B cell (primary cell): ENCODE results near the gene PTBP3. TPM values are rescaled to one million over a fixed set of nuclear protein-coding genes. Genes with fewer than 3 reads are reported as not detected.

Experiments
- ATAC-seq: fragments of 200-7000 bp; cut with Tn5 transposase; one replicate; pipeline ENCODE4 v1.10.0; 2021; ENCODE audit warnings: low read depth, mild to moderate bottlenecking, moderate number of reproducible peaks, moderate library complexity
- CTCF ChIA-PET: fragments of 350-600 bp; sonication (Branson Sonifier 250); formaldehyde crosslinking; loops from one replicate; lab custom pipeline; 2021; ENCODE audit warnings: antibody characterized with exemption, inconsistent platforms; lab: Charles Lee
- POLR2A ChIA-PET: fragments of 350-600 bp; sonication (Branson Sonifier 250); formaldehyde crosslinking; loops from one replicate; lab custom pipeline; 2021; ENCODE audit warnings: antibody characterized with exemption; lab: Charles Lee
- DNase-seq: peaks from one replicate; pipeline ENCODE4 v3.0.0; 2013
- H2AFZ ChIP-seq: 2 replicates; pipeline ENCODE4 v1.6.1; 2012; ENCODE audit warnings: mild to moderate bottlenecking, low read depth, low read length; ENCODE audit not compliant: insufficient read depth, poor library complexity, severe bottlenecking
- H3K27ac ChIP-seq, 2 donors: 1 replicate in 1 of 2; 2 replicates in 1 of 2; pipeline ENCODE4 v1.5.1; 2012 to 2013; ENCODE audit warnings: low read length in 2 of 2, mild to moderate bottlenecking in 2 of 2, moderate library complexity in 1 of 2
- H3K27me3 ChIP-seq, 4 experiments: fragments of 200-600 bp in 1 of 4; sonication (generic) in 1 of 4; replicated peaks in 1 of 4; 1 replicate in 2 of 4; 2 replicates in 2 of 4; pipeline versions ENCODE4 v1.6.1 to v1.7.0; 2013 to 2016; ENCODE audit warnings: low read length in 3 of 4, mild to moderate bottlenecking in 2 of 4, mixed read lengths in 1 of 4, moderate library complexity in 1 of 4; ENCODE audit not compliant: insufficient read depth in 4 of 4, control insufficient read depth in 3 of 4; ENCODE audit errors: control extremely low read depth in 1 of 4
- H3K36me3 ChIP-seq, 2 experiments: replicated peaks in 1 of 2; 1 replicate in 1 of 2; 2 replicates in 1 of 2; pipeline versions ENCODE4 v1.6.1 to v1.7.1; 2013; ENCODE audit warnings: low read length in 1 of 2; ENCODE audit not compliant: insufficient read depth in 2 of 2, control insufficient read depth in 1 of 2; ENCODE audit errors: control extremely low read depth in 1 of 2, extremely low read depth in 1 of 2
- H3K4me1 ChIP-seq, 2 donors: fragments of 200-600 bp in 1 of 2; sonication (generic) in 1 of 2; 1 replicate in 1 of 2; 2 replicates in 1 of 2; pipeline versions ENCODE4 v1.5.1 to v1.6.1; 2013 to 2017; ENCODE audit warnings: low read length in 2 of 2; ENCODE audit not compliant: control insufficient read depth in 2 of 2, insufficient read depth in 2 of 2
- H3K4me2 ChIP-seq: replicated peaks from 2 replicates; pipeline ENCODE3; 2012; ENCODE audit warnings: mild to moderate bottlenecking, low read depth, low read length; ENCODE audit not compliant: poor library complexity, severe bottlenecking
- H3K4me3 ChIP-seq, 5 experiments: fragments of 200-600 bp in 1 of 5; sonication (generic) in 1 of 5; 1 replicate in 3 of 5; 2 replicates in 2 of 5; pipeline versions ENCODE4 v1.5.1 to v1.7.0; 2011 to 2016; ENCODE audit warnings: low read length in 4 of 5, mild to moderate bottlenecking in 4 of 5, low read depth in 2 of 5, control low read depth in 1 of 5, moderate library complexity in 1 of 5; ENCODE audit not compliant: insufficient read depth in 1 of 5; ENCODE audit errors: control extremely low read depth in 1 of 5, extremely low read depth in 1 of 5
- H3K79me2 ChIP-seq: fragments of 200-600 bp; sonication (generic); one replicate; pipeline ENCODE4 v1.6.0; 2016; ENCODE audit warnings: low read length; ENCODE audit not compliant: control insufficient read depth, insufficient read depth
- H3K9ac ChIP-seq: fragments of 200-600 bp; sonication (generic); 2 replicates; pipeline ENCODE4 v1.6.1; 2017; ENCODE audit warnings: mild to moderate bottlenecking, low read length, moderate library complexity
- H3K9me3 ChIP-seq, 3 donors: one replicate each; pipeline versions ENCODE4 v1.6.1 to v1.7.1; 2013; ENCODE audit warnings: low read length in 2 of 3; ENCODE audit not compliant: control insufficient read depth in 2 of 3, insufficient read depth in 1 of 3; ENCODE audit errors: control extremely low read depth in 1 of 3
- H4K20me1 ChIP-seq: 2 replicates; pipeline ENCODE4 v1.6.0; 2012; ENCODE audit warnings: mild to moderate bottlenecking, low read length; ENCODE audit not compliant: insufficient read depth, control insufficient read depth, poor library complexity, severe bottlenecking
- H3K27ac Mint-ChIP-seq: one replicate; pipeline ENCODE4 v1.8.0; 2021; ENCODE audit warnings: mixed read lengths
- H3K27me3 Mint-ChIP-seq: one replicate; pipeline ENCODE4 v1.8.0; 2021; ENCODE audit warnings: mixed read lengths
- H3K4me1 Mint-ChIP-seq: one replicate; pipeline ENCODE4 v1.8.0; 2021; ENCODE audit warnings: mixed read lengths
- H3K4me3 Mint-ChIP-seq: one replicate; pipeline ENCODE4 v1.8.0; 2021; ENCODE audit warnings: mixed read lengths
- H3K9me3 Mint-ChIP-seq: one replicate; pipeline ENCODE4 v1.8.0; 2022; ENCODE audit warnings: mixed read lengths; ENCODE audit not compliant: insufficient read depth
- EZH2 ChIP-seq: IDR thresholded peaks from 2 replicates; pipeline ENCODE4 v1.6.1; 2012; ENCODE audit warnings: borderline replicate concordance, low read depth, mild to moderate bottlenecking, moderate library complexity, low read length; ENCODE audit not compliant: insufficient read depth, poor library complexity, severe bottlenecking
- WGBS: methylation state at CpG from one replicate; pipeline ENCODE4 v1.1.5; 2013; ENCODE audit warnings: missing lambda C conversion rate; ENCODE audit not compliant: insufficient coverage; 5-methylcytosine and 5-hydroxymethylcytosine counted together
- intact Hi-C: fragments of 100-400 bp; cut with micrococcal nuclease; formaldehyde crosslinking; loops from one replicate; pipeline ENCODE4 v1.10.0; 2022
- polyA plus RNA-seq: library from polyadenylated mRNA; depleted of rRNA; stranded (reverse); fragments of >200 nt; gene quantifications from 2 replicates; pipeline ENCODE4 v1.2.3, GENCODE V29; 2012
- total RNA-seq, 2 donors: library from RNA; stranded (reverse); fragments of 120-200 nt in 1 of 2; gene quantifications; 1 replicate in 1 of 2; 2 replicates in 1 of 2; pipeline versions ENCODE4 v1.2.3 to v1.2.4, GENCODE V29; 2013 to 2022
- TF ChIP-seq, protein P1 (sequence below): fragments of 200-600 bp; IDR thresholded peaks from one replicate; pipeline ENCODE4 v1.8.0; 2022; ENCODE audit warnings: antibody characterized with exemption, mild to moderate bottlenecking

PTBP3 gene
- total and polyA plus RNA-seq, 2 donors (not counting 1 experiment from before 2014, with no cell fraction given): 22.8 to 133 TPM

DNA sequence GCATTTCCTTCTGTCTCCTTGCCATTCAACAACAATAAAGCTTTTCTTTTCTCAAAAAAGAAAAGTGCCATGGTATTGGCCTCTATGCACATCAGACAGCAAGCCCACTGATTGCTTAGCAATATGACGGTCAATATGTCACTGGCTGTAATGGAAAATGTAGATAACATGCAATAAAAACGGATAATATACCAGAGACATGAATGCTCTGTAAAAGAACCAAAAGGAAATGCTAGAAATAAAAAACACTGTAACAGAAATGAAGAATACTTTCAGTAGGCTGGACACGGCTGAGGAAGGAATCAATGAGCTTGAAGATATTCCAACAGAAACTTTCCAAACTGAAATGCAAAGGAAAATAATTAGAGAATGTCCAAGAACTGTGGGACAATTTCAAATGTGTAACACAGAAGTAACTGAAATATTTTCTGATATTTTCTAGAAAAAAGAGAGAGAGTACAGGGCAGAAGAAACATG lies 10.0 kb downstream of the PTBP3 start:
- Histone ChIP-seq H2AFZ (no peak overlapping the region), H3K27me3 (no peaks in the 10 kb centered on the region), H3K4me1 (peaks cover 22 to 30% of the 10 kb centered on the region in 2 donors), H3K4me2 (no peak overlapping the region), H3K9me3 (peaks cover 0 to 15% (median 11%) of the 10 kb centered on the region in 3 donors), H3K36me3 (peaks cover 3 to 9% of the 10 kb centered on the region in 2 experiments), H3K27ac (peak overlapping the region in 1 of 2 donors; percentile 31), H3K9ac (no peak overlapping the region), H4K20me1 (peaks cover 68% of the 10 kb centered on the region), H3K79me2 (peaks cover 98% of the 10 kb centered on the region), H3K4me3 (no peak overlapping the region)
- Mint-ChIP-seq H3K27me3 (no peaks in the 10 kb centered on the region), H3K9me3 (peaks cover 7% of the 10 kb centered on the region), H3K27ac (no peak overlapping the region), H3K4me3 (no peak overlapping the region), H3K4me1 (peaks cover 64% of the 10 kb centered on the region)
- ATAC-seq: no peak
- intact Hi-C loops: no loop called here
- no CpG with 5 or more reads among the region's 3 CpGs for WGBS
- no peak for TF ChIP-seq EZH2
- TF ChIP-seq, protein P1, sequence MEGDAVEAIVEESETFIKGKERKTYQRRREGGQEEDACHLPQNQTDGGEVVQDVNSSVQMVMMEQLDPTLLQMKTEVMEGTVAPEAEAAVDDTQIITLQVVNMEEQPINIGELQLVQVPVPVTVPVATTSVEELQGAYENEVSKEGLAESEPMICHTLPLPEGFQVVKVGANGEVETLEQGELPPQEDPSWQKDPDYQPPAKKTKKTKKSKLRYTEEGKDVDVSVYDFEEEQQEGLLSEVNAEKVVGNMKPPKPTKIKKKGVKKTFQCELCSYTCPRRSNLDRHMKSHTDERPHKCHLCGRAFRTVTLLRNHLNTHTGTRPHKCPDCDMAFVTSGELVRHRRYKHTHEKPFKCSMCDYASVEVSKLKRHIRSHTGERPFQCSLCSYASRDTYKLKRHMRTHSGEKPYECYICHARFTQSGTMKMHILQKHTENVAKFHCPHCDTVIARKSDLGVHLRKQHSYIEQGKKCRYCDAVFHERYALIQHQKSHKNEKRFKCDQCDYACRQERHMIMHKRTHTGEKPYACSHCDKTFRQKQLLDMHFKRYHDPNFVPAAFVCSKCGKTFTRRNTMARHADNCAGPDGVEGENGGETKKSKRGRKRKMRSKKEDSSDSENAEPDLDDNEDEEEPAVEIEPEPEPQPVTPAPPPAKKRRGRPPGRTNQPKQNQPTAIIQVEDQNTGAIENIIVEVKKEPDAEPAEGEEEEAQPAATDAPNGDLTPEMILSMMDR: no peak
- ChIA-PET POLR2A (no interaction called here), CTCF (interaction anchor here (0.6 kb wide), 1 partner anchor 34 kb away, joined by 3 read pairs; no protein-coding TSS in a partner anchor)
- DNase-seq: no peak

DNA sequence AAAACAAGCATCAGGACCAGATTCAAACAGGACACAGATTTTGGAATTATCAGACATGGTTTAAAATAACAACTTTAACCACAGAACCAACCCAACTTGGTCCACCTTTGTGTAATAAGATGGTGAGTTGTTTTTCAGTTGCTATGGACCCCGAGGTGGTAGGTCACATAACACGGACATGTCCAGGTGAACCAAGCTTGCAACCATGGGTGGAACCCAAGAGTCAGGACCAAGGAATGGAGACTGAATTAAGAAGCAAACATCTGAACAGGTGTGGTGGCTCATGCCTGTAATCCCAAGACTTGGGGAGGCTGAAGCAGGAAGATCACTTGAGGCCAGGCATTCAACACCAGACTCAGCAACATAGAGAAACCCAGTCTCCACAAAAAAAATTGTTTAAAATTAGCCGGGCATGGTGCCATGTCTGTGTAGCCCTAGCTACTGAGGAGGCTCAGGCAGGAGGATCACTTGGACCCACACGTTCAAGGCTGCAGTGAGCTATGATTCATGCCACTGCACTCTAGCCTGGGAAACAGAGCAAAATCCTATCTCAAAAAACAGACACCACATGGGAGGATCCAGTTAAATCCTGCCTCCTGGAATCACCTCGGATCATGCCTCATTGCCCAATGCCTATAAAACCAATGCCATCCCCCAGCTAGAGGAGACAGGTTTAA lies 10.6 kb downstream of the PTBP3 start:
- TF ChIP-seq, protein P1: no peak
- TF ChIP-seq EZH2: no peak
- no peak for ATAC-seq
- Histone ChIP-seq H3K4me2 (no peak overlapping the region), H3K4me3 (no peak overlapping the region), H3K79me2 (peaks cover 98% of the 10 kb centered on the region), H4K20me1 (peaks cover 73% of the 10 kb centered on the region), H3K36me3 (peaks cover 3 to 9% of the 10 kb centered on the region in 2 experiments), H3K4me1 (peaks cover 20 to 30% of the 10 kb centered on the region in 2 donors), H3K9ac (no peak overlapping the region), H3K27me3 (no peaks in the 10 kb centered on the region), H3K27ac (no peak overlapping the region), H2AFZ (no peak overlapping the region), H3K9me3 (peaks cover 0 to 15% (median 11%) of the 10 kb centered on the region in 3 donors)
- ChIA-PET CTCF (interaction anchor here (0.6 kb wide), 1 partner anchor 34 kb away, joined by 3 read pairs; no protein-coding TSS in a partner anchor), POLR2A (no interaction called here)
- intact Hi-C loops: no loop called here
- WGBS: 98% methylated on average over 4 of the region's 5 CpGs
- Mint-ChIP-seq H3K9me3 (peaks cover 7% of the 10 kb centered on the region), H3K27ac (no peak overlapping the region), H3K4me3 (no peak overlapping the region), H3K4me1 (peaks cover 64% of the 10 kb centered on the region), H3K27me3 (no peaks in the 10 kb centered on the region)
- no peak for DNase-seq
